Astrocyte (in vitro differentiated cells and primary cell): Measurements from ENCODE around the gene RAD50.

ENCODE experiments used
- CTCF ChIP-seq: IDR thresholded peaks from 2 replicates; pipeline ENCODE4 v1.5.1; 2011; ENCODE audit warnings: low read depth, mild to moderate bottlenecking, inconsistent platforms, low read length, moderate library complexity; ENCODE audit not compliant: insufficient read depth
- EZH2 ChIP-seq: IDR thresholded peaks from 2 replicates; pipeline ENCODE4 v1.6.1; 2012; ENCODE audit warnings: mild to moderate bottlenecking, low read length, inconsistent platforms; ENCODE audit not compliant: insufficient read depth

GRCh38 chr5:132669455-132669820, 112.7 kb downstream of the RAD50 start:
- TF ChIP-seq CTCF (no peak), EZH2 (no peak)
